ENCODE results near the gene ETF1. TPM values are rescaled to one million over a fixed set of nuclear protein-coding genes. Genes with fewer than 3 reads are reported as not detected.

Gene ETF1
- total RNA-seq, 2 donors from 2014 or later: 58.0 to 64.1 TPM

DNA sequence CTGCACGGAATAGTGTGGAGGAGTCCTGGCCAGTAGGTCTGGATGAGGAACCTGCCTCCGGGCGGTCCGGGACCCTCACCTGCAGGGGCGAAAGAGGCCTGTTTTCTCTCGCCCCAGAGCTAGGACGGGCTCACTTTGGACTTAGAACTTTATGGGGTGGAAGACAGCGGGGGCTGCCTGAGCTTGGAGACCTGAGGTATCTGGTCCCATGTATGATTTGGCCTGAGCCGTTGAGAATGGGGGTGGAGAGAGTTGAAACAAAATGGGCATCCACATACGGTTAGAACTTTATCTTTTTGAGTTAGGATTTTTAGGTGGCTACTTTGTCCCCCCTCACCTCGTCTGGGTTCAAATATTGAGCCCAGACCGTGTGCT lies 681 bp upstream of the ETF1 start:
- intact Hi-C loops (cut with DNase I): loop anchor here (1.0 kb wide), 1 partner anchor 79 kb away; no protein-coding TSS in a partner anchor
- Histone ChIP-seq H3K4me3 (peak overlapping the region; percentile 93 to 95), H3K27me3 (replicated peaks; ENCODE audit: insufficient read depth) (no peaks in the 10 kb centered on the region), H3K9me3 (no peaks in the 10 kb centered on the region), H3K4me1 (replicated peaks) (peaks cover 9% of the 10 kb centered on the region), H3K27ac (peak overlapping the region; percentile 96 to 97), H3K36me3 (no peaks in the 10 kb centered on the region)
- TF ChIP-seq POLR2AphosphoS5 (IDR thresholded peaks at IDR 0.05) (no peak), POLR2A (IDR thresholded peaks at IDR 0.05) (no peak), CTCF (IDR thresholded peaks at IDR 0.05) (no peak)
- 0% methylated on average over 12 of the region's 12 CpGs for WGBS
- DNase-seq (ENCODE audit: low spot score): no peak

DNA sequence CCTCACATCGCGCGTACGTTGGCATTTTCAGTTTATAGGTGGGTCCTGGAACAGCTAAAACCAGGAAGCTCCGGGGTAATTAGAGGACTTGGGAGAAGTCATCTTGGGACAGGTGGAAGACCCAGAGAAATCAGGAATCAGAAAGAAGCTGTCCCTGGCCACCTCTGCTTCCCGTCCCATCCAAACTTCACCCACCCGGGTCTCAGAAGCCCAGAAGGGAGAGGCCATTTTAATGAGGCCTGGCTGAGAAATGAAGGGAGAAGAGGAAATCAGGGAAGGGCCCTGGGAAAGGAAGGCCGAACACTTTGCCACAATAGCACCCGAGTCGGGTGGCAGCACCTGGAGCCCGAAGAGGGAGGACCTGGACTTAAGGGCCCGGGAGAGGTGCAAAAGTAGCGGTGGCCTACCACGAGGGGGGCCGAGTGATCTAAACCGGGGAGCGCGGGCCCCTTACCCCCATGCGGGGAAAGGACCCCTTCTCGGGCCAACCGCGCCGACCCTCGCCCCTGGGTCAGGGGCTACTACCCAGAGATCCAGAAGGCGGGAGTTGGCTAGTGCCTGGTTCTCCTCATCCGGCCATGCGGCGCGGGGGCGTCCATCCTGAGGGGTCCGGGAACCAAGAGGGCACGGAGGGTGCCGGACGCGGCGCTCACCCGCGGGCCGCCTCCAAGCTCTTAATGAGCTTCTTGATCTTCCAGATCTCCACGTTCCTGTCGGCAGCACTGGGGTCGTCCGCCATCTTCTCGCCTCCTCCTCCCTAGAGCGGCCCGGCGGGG lies 668 bp downstream of the ETF1 start:
- H3K36me3 ChIP-seq: no peaks in the 10 kb centered on the region
- H3K27ac ChIP-seq: peak overlapping the region; percentile 96 to 97
- intact Hi-C loops (cut with DNase I): no loop called here
- WGBS: 0% methylated on average over 47 of the region's 47 CpGs
- DNase-seq (ENCODE audit: low spot score): no peak
- H3K4me1 ChIP-seq (replicated peaks): peaks cover 9% of the 10 kb centered on the region
- no peaks in the 10 kb centered on the region for H3K9me3 ChIP-seq
- peak overlapping the region; percentile 93 to 95 for H3K4me3 ChIP-seq
- no peaks in the 10 kb centered on the region for H3K27me3 ChIP-seq (replicated peaks; ENCODE audit: insufficient read depth)
- TF ChIP-seq POLR2AphosphoS5 (IDR thresholded peaks at IDR 0.05) (no peak), POLR2A (IDR thresholded peaks at IDR 0.05) (no peak), CTCF (IDR thresholded peaks at IDR 0.05) (no peak)

GRCh38 chr5:138541511-138542179 lies 1.4 kb downstream of the ETF1 start:
- Histone ChIP-seq H3K36me3 (no peaks in the 10 kb centered on the region), H3K9me3 (no peaks in the 10 kb centered on the region), H3K4me1 (replicated peaks) (peaks cover 9% of the 10 kb centered on the region), H3K27me3 (replicated peaks; ENCODE audit: insufficient read depth) (no peaks in the 10 kb centered on the region), H3K27ac (peak overlapping the region; percentile 96 to 97), H3K4me3 (peak overlapping the region; percentile 93 to 95)
- no peak for TF ChIP-seq POLR2A (IDR thresholded peaks at IDR 0.05)
- no peak for TF ChIP-seq CTCF (IDR thresholded peaks at IDR 0.05)
- TF ChIP-seq POLR2AphosphoS5 (IDR thresholded peaks at IDR 0.05): no peak
- DNase-seq (ENCODE audit: low spot score): no peak
- intact Hi-C loops (cut with DNase I): no loop called here
- 13% methylated on average over 6 of the region's 6 CpGs for WGBS

- Histone ChIP-seq H3K36me3 (no peaks in the 10 kb centered on the region), H3K9me3 (no peaks in the 10 kb centered on the region), H3K4me3 (no peak overlapping the region), H3K4me1 (replicated peaks) (peaks cover 6% of the 10 kb centered on the region), H3K27ac (no peak overlapping the region), H3K27me3 (replicated peaks; ENCODE audit: insufficient read depth) (no peaks in the 10 kb centered on the region)
- intact Hi-C loops (cut with DNase I): no loop called here
- DNase-seq (ENCODE audit: low spot score): no peak
- TF ChIP-seq POLR2AphosphoS5 (IDR thresholded peaks at IDR 0.05) (no peak), CTCF (IDR thresholded peaks at IDR 0.05) (no peak)
Observed at GRCh38 chr5:138539791-138540190, 3.2 kb downstream of the ETF1 start.
